ENCODE results near the gene SLC26A3. TPM values are rescaled to one million over a fixed set of nuclear protein-coding genes. Genes with fewer than 3 reads are reported as not detected.

The SLC26A3 gene
- total and polyA plus RNA-seq, 2 experiments from 2014 or later = not detected

GRCh38 chr7:107834401-107834800 is 31.4 kb upstream of the SLC26A3 start:
- H3K4me3 Mint-ChIP-seq = no peak overlapping the region
- no peak overlapping the region for H3K27ac Mint-ChIP-seq
- Histone ChIP-seq H3K79me2 (replicated peaks; ENCODE audit: insufficient read depth) (no peaks in the 10 kb centered on the region), H4K20me1 (replicated peaks; ENCODE audit: insufficient read depth) (no peaks in the 10 kb centered on the region), H3K27ac (ENCODE audit: low read depth) (no peak overlapping the region), H3K36me3 (ENCODE audit: insufficient read depth) (no peaks in the 10 kb centered on the region), H3K4me3 (no peak overlapping the region), H3K4me2 (no peak overlapping the region), H3F3A (replicated peaks; ENCODE audit: low read depth) (no peaks in the 10 kb centered on the region), H3K4me1 (ENCODE audit: insufficient read depth) (no peaks in the 10 kb centered on the region), H3K9me2 (ENCODE audit: insufficient read depth) (no peaks in the 10 kb centered on the region), H3K27me3 (ENCODE audit: insufficient read depth) (no peaks in the 10 kb centered on the region), H2AFZ (no peak overlapping the region)
- DNase-seq (ENCODE audit: low spot score) = no peak
- no peaks in the 10 kb centered on the region for H3K36me3 Mint-ChIP-seq (ENCODE audit: low read depth)
- peaks cover 4% of the 10 kb centered on the region for H3K27me3 Mint-ChIP-seq (ENCODE audit: insufficient read depth, low read depth, poor library complexity)
- no peaks in the 10 kb centered on the region for H3K9me3 Mint-ChIP-seq
- ATAC-seq = no peak
- TF ChIP-seq EZH2phosphoT487 (IDR thresholded peaks at IDR 0.05; ENCODE audit: unreplicated experiment) (no peak), JUNB (IDR thresholded peaks at IDR 0.05; ENCODE audit: unreplicated experiment) (no peak), ETS1 (IDR thresholded peaks at IDR 0.05) (no peak)
- H3K4me1 Mint-ChIP-seq = no peaks in the 10 kb centered on the region

DNA sequence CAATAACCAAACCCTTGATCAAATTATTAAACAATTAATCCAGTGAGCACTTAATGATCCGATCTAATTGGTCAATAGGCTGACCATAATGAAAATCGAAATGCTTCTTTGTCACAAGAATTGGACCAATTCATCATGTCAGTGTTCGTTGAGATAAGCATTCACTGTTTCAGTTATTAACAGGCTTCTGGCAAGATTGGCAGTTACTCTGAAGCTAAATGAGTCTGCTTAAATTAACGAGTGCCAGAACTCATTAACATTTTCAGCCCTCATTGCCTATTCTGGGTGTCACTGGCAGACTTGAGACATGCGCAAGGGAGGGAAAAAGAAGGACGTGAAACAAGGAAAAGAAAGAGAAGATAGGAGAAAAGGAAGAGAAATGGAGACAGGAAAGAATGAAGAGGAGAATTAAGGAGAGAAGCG is 30.7 kb upstream of the SLC26A3 start:
- Histone ChIP-seq H4K20me1 (replicated peaks; ENCODE audit: insufficient read depth) (no peaks in the 10 kb centered on the region), H3K27ac (ENCODE audit: low read depth) (no peak overlapping the region), H3K4me3 (no peak overlapping the region), H3K4me1 (ENCODE audit: insufficient read depth) (no peaks in the 10 kb centered on the region), H2AFZ (no peak overlapping the region), H3K4me2 (no peak overlapping the region), H3K36me3 (ENCODE audit: insufficient read depth) (no peaks in the 10 kb centered on the region), H3K9me2 (ENCODE audit: insufficient read depth) (no peaks in the 10 kb centered on the region), H3F3A (replicated peaks; ENCODE audit: low read depth) (no peaks in the 10 kb centered on the region), H3K79me2 (replicated peaks; ENCODE audit: insufficient read depth) (no peaks in the 10 kb centered on the region), H3K27me3 (ENCODE audit: insufficient read depth) (no peaks in the 10 kb centered on the region)
- H3K27me3 Mint-ChIP-seq (ENCODE audit: insufficient read depth, low read depth, poor library complexity) = peaks cover 4% of the 10 kb centered on the region
- ATAC-seq (no peak), DNase-seq (ENCODE audit: low spot score) (no peak)
- TF ChIP-seq POLR2AphosphoS5 (IDR thresholded peaks at IDR 0.05; ENCODE audit: low read depth) = no peak
- no peak for TF ChIP-seq ETS1 (IDR thresholded peaks at IDR 0.05)
- no peak for TF ChIP-seq EZH2phosphoT487 (IDR thresholded peaks at IDR 0.05; ENCODE audit: unreplicated experiment)
- TF ChIP-seq CTCF (conservative IDR thresholded peaks at IDR 0.05; ENCODE audit: low read depth in 2 of 2) = no peak
- no peak for TF ChIP-seq ZNF114 (CRISPR knock-in tag; IDR thresholded peaks at IDR 0.05)
- TF ChIP-seq NANOG (IDR thresholded peaks at IDR 0.05; ENCODE audit: borderline replicate concordance) = no peak
- TF ChIP-seq JUNB (IDR thresholded peaks at IDR 0.05; ENCODE audit: unreplicated experiment) = no peak
- TF ChIP-seq, protein P1, sequence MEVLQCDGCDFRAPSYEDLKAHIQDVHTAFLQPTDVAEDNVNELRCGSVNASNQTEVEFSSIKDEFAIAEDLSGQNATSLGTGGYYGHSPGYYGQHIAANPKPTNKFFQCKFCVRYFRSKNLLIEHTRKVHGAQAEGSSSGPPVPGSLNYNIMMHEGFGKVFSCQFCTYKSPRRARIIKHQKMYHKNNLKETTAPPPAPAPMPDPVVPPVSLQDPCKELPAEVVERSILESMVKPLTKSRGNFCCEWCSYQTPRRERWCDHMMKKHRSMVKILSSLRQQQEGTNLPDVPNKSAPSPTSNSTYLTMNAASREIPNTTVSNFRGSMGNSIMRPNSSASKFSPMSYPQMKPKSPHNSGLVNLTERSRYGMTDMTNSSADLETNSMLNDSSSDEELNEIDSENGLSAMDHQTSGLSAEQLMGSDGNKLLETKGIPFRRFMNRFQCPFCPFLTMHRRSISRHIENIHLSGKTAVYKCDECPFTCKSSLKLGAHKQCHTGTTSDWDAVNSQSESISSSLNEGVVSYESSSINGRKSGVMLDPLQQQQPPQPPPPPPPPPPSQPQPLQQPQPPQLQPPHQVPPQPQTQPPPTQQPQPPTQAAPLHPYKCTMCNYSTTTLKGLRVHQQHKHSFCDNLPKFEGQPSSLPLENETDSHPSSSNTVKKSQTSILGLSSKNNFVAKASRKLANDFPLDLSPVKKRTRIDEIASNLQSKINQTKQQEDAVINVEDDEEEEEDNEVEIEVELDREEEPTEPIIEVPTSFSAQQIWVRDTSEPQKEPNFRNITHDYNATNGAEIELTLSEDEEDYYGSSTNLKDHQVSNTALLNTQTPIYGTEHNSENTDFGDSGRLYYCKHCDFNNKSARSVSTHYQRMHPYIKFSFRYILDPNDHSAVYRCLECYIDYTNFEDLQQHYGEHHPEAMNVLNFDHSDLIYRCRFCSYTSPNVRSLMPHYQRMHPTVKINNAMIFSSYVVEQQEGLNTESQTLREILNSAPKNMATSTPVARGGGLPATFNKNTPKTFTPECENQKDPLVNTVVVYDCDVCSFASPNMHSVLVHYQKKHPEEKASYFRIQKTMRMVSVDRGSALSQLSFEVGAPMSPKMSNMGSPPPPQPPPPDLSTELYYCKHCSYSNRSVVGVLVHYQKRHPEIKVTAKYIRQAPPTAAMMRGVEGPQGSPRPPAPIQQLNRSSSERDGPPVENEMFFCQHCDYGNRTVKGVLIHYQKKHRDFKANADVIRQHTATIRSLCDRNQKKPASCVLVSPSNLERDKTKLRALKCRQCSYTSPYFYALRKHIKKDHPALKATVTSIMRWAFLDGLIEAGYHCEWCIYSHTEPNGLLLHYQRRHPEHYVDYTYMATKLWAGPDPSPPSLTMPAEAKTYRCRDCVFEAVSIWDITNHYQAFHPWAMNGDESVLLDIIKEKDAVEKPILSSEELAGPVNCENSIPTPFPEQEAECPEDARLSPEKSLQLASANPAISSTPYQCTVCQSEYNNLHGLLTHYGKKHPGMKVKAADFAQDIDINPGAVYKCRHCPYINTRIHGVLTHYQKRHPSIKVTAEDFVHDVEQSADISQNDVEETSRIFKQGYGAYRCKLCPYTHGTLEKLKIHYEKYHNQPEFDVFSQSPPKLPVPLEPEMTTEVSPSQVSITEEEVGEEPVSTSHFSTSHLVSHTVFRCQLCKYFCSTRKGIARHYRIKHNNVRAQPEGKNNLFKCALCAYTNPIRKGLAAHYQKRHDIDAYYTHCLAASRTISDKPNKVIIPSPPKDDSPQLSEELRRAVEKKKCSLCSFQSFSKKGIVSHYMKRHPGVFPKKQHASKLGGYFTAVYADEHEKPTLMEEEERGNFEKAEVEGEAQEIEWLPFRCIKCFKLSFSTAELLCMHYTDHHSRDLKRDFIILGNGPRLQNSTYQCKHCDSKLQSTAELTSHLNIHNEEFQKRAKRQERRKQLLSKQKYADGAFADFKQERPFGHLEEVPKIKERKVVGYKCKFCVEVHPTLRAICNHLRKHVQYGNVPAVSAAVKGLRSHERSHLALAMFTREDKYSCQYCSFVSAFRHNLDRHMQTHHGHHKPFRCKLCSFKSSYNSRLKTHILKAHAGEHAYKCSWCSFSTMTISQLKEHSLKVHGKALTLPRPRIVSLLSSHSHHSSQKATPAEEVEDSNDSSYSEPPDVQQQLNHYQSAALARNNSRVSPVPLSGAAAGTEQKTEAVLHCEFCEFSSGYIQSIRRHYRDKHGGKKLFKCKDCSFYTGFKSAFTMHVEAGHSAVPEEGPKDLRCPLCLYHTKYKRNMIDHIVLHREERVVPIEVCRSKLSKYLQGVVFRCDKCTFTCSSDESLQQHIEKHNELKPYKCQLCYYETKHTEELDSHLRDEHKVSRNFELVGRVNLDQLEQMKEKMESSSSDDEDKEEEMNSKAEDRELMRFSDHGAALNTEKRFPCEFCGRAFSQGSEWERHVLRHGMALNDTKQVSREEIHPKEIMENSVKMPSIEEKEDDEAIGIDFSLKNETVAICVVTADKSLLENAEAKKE (CRISPR knock-in tag; IDR thresholded peaks at IDR 0.05) = no peak
- no peak for TF ChIP-seq ZNF331 (CRISPR knock-in tag; IDR thresholded peaks at IDR 0.05; ENCODE audit: low read depth)
- TF ChIP-seq STAT1 (IDR thresholded peaks at IDR 0.05; ENCODE audit: unreplicated experiment) = no peak
- H3K4me1 Mint-ChIP-seq = no peaks in the 10 kb centered on the region
- H3K9me3 Mint-ChIP-seq = no peaks in the 10 kb centered on the region
- no peaks in the 10 kb centered on the region for H3K36me3 Mint-ChIP-seq (ENCODE audit: low read depth)
- no peak overlapping the region for H3K27ac Mint-ChIP-seq
- H3K4me3 Mint-ChIP-seq = no peak overlapping the region
